Central memory CD8-positive, alpha-beta T cell (primary cell): ENCODE results near the gene ATXN1.
A peak's percentile ranks its signal among the peaks of the same experiment; 100 is the strongest.
"Not testable (repeated sequence)": the region's sequence is repeated elsewhere in the genome, so short reads cannot be mapped to it uniquely, and the experiment has no call there.

ENCODE experiments used
- ATAC-seq: fragments of 150-1000 bp; cut with Tn5 transposase; replicated peaks from 2 replicates; pipeline ENCODE4 v1.10.0; 2022; ENCODE audit warnings: mild to moderate bottlenecking, moderate FRiP score, moderate number of reproducible peaks; ENCODE audit not compliant: poor library complexity, severe bottlenecking; ENCODE audit errors: extremely low read depth
- DNase-seq, 2 donors: peaks; one replicate each; pipeline ENCODE4 v3.0.0; 2021; ENCODE audit warnings: low spot score in 2 of 2
- H3K27ac Mint-ChIP-seq: one replicate; pipeline ENCODE4 v1.8.0; 2022; ENCODE audit warnings: low read depth, mild to moderate bottlenecking, moderate library complexity, mixed read lengths
- H3K27me3 Mint-ChIP-seq: one replicate; pipeline ENCODE4 v1.8.0; 2022; ENCODE audit warnings: mixed read lengths
- H3K36me3 Mint-ChIP-seq: one replicate; pipeline ENCODE4 v1.8.0; 2022; ENCODE audit warnings: mild to moderate bottlenecking, moderate library complexity, mixed read lengths; ENCODE audit not compliant: insufficient read depth
- H3K4me1 Mint-ChIP-seq: one replicate; pipeline ENCODE4 v1.8.0; 2022; ENCODE audit warnings: mixed read lengths
- H3K4me3 Mint-ChIP-seq: one replicate; pipeline ENCODE4 v1.8.0; 2022; ENCODE audit warnings: mild to moderate bottlenecking, moderate library complexity, mixed read lengths
- H3K9me3 Mint-ChIP-seq: one replicate; pipeline ENCODE4 v1.8.0; 2022; ENCODE audit warnings: mixed read lengths

The ATXN1 gene

DNA sequence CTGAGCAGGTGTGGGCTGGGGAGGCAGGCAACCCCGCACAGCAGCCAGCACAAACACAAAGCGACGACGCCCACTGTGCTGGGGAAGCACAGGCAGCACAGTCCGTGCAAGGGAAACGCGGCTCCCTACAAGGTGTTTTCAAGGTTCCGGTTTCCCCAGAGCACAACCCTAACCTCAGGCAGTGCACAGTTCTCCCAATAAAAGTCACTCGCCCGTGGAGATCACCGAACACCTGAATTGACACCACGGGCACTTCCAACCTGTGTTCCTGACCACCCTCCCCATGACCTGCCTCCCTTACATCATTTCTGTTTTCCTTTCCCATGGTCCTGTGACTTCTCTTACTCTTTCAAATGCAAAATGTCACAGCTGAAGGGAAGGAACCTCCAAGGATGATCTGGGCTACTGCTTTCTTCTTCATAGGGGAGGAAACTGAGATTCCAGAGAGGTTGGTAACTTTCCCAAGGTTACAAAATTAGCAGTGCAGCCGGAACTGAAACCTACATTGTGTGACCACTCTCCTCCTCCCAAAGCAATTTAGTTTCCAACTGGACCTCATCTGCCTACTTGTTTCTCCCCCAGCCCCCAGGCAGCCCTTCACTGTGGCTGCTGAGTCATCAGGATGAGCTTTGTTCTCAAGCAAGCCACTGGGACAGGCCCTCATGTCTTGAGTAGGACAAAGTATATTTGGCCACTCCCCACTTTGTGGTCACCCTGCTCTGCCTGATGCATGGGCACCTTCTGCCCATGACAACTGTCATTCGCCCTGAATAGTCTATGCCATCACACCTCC is 125.3 kb downstream of the ATXN1 start:
- Mint-ChIP-seq H3K4me1 (peaks cover 59% of the 10 kb centered on the region), H3K9me3 (no peaks in the 10 kb centered on the region), H3K27ac (peak overlapping the region; percentile 5), H3K4me3 (peak overlapping the region; percentile 13), H3K27me3 (no peaks in the 10 kb centered on the region), H3K36me3 (peaks cover 8% of the 10 kb centered on the region)
- no peak for ATAC-seq
- no peak for DNase-seq

GRCh38 chr6:16635291-16635809 is 125.9 kb downstream of the ATXN1 start:
- no peaks in the 10 kb centered on the region for H3K27me3 Mint-ChIP-seq
- peaks cover 8% of the 10 kb centered on the region for H3K36me3 Mint-ChIP-seq
- ATAC-seq (no peak), DNase-seq (no peak)
- H3K4me3 Mint-ChIP-seq: peak overlapping the region; percentile 13
- H3K9me3 Mint-ChIP-seq: no peaks in the 10 kb centered on the region
- peak overlapping the region; percentile 5 for H3K27ac Mint-ChIP-seq
- peaks cover 53% of the 10 kb centered on the region for H3K4me1 Mint-ChIP-seq

GRCh38 chr6:16634855-16635254 is 126.4 kb downstream of the ATXN1 start:
- no peak for ATAC-seq

DNA sequence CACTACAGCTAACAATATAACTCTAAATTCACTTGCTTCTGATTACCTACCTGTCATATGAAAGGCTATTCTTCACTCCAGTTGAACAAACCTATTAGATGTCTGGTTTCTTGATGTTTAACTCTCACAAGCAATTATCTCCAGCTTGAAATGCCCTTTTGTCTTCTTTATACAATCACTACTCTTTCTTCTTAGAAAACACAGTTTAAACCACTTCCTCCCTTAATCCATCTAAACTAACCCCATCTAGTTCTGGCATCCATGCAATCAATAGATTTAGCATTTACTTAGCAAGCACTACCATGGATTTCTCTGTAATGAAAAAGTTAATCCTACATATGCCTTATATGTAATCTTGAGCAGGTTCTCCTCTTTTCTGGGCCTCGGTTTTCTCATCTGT is 127.3 kb downstream of the ATXN1 start:
- Mint-ChIP-seq H3K4me3 (no peak overlapping the region), H3K36me3 (peaks cover 9% of the 10 kb centered on the region), H3K27me3 (no peaks in the 10 kb centered on the region), H3K27ac (no peak overlapping the region), H3K4me1 (peaks cover 53% of the 10 kb centered on the region), H3K9me3 (no peaks in the 10 kb centered on the region)
- DNase-seq (no peak), ATAC-seq (no peak)

More at GRCh38 chr6:16634855-16635254, 126.4 kb downstream of the ATXN1 start:
- no peaks in the 10 kb centered on the region for H3K9me3 Mint-ChIP-seq
- H3K27me3 Mint-ChIP-seq: no peaks in the 10 kb centered on the region
- no peak overlapping the region for H3K4me3 Mint-ChIP-seq
- DNase-seq: no peak
- H3K4me1 Mint-ChIP-seq: peaks cover 53% of the 10 kb centered on the region
- peaks cover 8% of the 10 kb centered on the region for H3K36me3 Mint-ChIP-seq
- H3K27ac Mint-ChIP-seq: peak overlapping the region; percentile 45

DNA sequence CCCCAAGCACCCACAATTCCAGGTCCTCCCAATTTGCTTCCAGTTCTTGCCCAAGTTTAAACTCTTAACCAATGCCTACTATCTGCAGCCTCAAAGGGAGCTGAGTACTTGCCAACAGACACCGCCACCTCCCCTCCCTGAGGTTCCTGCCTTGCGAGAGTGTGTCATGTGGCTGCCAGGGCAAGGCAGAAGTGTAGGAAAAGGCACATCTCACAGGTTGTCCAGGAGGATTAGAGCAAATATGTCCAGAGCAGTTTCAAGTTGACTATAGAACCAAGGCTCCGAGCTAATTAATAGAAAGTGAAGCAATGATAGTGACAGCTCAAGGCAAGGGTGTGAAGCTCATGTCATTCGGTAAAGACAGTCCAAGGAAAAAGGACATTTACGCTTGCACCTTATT is 127.8 kb downstream of the ATXN1 start:
- no peaks in the 10 kb centered on the region for H3K27me3 Mint-ChIP-seq
- ATAC-seq (no peak), DNase-seq (no peak)
- H3K27ac Mint-ChIP-seq: no peak overlapping the region
- no peaks in the 10 kb centered on the region for H3K9me3 Mint-ChIP-seq
- no peak overlapping the region for H3K4me3 Mint-ChIP-seq
- peaks cover 10% of the 10 kb centered on the region for H3K36me3 Mint-ChIP-seq
- peaks cover 53% of the 10 kb centered on the region for H3K4me1 Mint-ChIP-seq

DNA sequence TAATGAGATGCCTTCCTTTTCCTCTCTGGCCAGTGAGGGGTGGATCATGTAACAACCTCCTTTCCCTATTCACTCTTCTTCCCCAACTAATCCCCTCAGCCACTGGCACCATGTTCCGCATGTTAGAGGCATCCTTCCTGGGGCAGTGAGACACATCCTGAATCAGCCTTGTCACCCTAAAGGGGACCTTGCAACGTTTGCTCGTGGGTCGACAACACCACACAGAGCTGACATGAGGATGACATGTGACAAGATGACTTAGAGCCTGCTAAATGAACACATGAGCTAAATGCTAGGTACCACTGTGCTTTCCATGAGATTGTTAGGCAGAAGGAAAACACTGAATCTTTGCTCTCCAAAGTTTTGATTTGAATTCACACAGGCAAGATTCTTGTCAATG is 129.2 kb downstream of the ATXN1 start:
- no peak for DNase-seq
- Mint-ChIP-seq H3K4me3 (no peak overlapping the region), H3K27me3 (no peaks in the 10 kb centered on the region), H3K36me3 (peaks cover 8% of the 10 kb centered on the region), H3K4me1 (peaks cover 53% of the 10 kb centered on the region), H3K9me3 (no peaks in the 10 kb centered on the region), H3K27ac (no peak overlapping the region)
- ATAC-seq: no peak

- Mint-ChIP-seq H3K27me3 (no peaks in the 10 kb centered on the region), H3K36me3 (peaks cover 8% of the 10 kb centered on the region), H3K9me3 (no peaks in the 10 kb centered on the region), H3K4me1 (peaks cover 40% of the 10 kb centered on the region), H3K27ac (no peak overlapping the region), H3K4me3 (no peak overlapping the region)
- ATAC-seq: no peak
- DNase-seq: no peak
Observed at GRCh38 chr6:16630026-16630643, 131.1 kb downstream of the ATXN1 start.

DNA sequence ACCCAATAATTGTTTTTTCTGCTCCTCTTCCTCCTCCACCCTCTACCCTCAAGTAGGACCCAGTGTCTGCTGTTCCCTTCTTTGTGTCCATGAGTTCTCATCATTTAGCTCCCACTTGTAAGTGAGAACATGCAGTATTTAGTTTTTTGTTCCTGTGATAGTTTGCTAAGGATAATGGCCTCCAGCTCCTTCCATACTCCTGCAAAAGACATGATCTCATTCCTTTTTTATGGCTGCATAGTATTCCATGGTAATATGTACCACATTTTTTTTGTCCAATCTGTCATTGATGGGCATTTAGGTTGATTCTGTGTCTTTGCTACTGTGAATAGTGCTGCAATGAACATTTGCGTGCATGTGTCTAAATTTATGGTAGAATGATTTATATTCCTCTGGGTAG is 132.7 kb downstream of the ATXN1 start:
- peaks cover 32% of the 10 kb centered on the region for H3K4me1 Mint-ChIP-seq
- not testable (repeated sequence) for H3K27ac Mint-ChIP-seq, ATAC-seq, H3K4me3 Mint-ChIP-seq, DNase-seq, H3K27me3 Mint-ChIP-seq, H3K9me3 Mint-ChIP-seq
- peaks cover 11% of the 10 kb centered on the region for H3K36me3 Mint-ChIP-seq

- no peak overlapping the region for H3K27ac Mint-ChIP-seq
- ATAC-seq: no peak
- H3K9me3 Mint-ChIP-seq: no peaks in the 10 kb centered on the region
- no peaks in the 10 kb centered on the region for H3K27me3 Mint-ChIP-seq
- DNase-seq: no peak
- no peak overlapping the region for H3K4me3 Mint-ChIP-seq
- peaks cover 6% of the 10 kb centered on the region for H3K36me3 Mint-ChIP-seq
- peaks cover 27% of the 10 kb centered on the region for H3K4me1 Mint-ChIP-seq
Observed at GRCh38 chr6:16626650-16627049, 134.6 kb downstream of the ATXN1 start.

GRCh38 chr6:16625291-16626265 is 135.7 kb downstream of the ATXN1 start:
- H3K4me1 Mint-ChIP-seq: peaks cover 34% of the 10 kb centered on the region
- H3K27me3 Mint-ChIP-seq: no peaks in the 10 kb centered on the region
- H3K36me3 Mint-ChIP-seq: peaks cover 6% of the 10 kb centered on the region
- ATAC-seq (no peak), DNase-seq (no peak)
- no peak overlapping the region for H3K4me3 Mint-ChIP-seq
- no peak overlapping the region for H3K27ac Mint-ChIP-seq
- H3K9me3 Mint-ChIP-seq: no peaks in the 10 kb centered on the region

DNA sequence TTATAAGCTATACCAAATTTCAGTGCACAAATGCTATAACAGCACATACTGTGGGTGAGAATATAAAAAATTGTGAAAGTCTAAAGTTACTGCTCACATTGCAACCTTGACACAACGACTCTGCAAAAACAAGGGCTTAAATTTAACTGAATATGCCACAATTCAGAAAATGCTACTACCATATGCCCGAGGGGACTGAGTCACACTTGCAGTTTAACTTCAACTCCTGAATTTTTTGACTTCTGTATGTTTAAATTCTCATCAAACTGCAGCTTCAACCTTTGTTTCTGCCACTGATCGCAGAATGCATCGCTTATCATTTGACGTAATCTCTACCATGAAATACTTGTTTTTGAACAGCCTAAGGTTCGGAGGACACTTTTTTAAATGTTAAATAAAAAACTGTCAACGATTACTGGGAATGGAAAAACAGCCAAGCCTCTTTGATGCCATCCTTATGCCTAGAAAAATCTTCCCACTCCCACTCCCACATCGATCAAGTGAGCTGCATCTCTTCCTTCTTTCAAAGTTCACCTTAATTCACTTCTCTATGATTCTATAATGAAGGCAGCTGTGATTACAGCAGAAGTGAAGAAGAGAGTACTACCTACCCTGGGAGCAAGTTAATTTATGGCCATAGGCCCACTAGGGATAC is 136.5 kb downstream of the ATXN1 start:
- Mint-ChIP-seq H3K4me3 (no peak overlapping the region), H3K27ac (no peak overlapping the region), H3K36me3 (peaks cover 6% of the 10 kb centered on the region), H3K4me1 (peaks cover 42% of the 10 kb centered on the region), H3K27me3 (no peaks in the 10 kb centered on the region), H3K9me3 (no peaks in the 10 kb centered on the region)
- DNase-seq: no peak
- no peak for ATAC-seq

- peaks cover 46% of the 10 kb centered on the region for H3K4me1 Mint-ChIP-seq
- H3K27me3 Mint-ChIP-seq: no peaks in the 10 kb centered on the region
- peaks cover 4% of the 10 kb centered on the region for H3K36me3 Mint-ChIP-seq
- H3K9me3 Mint-ChIP-seq: no peaks in the 10 kb centered on the region
- DNase-seq (no peak), ATAC-seq (no peak)
- peak overlapping the region; percentile 74 for H3K27ac Mint-ChIP-seq
- no peak overlapping the region for H3K4me3 Mint-ChIP-seq
Observed at GRCh38 chr6:16623731-16624130, 137.5 kb downstream of the ATXN1 start.
